Measurements from ENCODE around the gene SLAMF9. TPM values are rescaled to one million over a fixed set of nuclear protein-coding genes. Genes with fewer than 3 reads are reported as not detected.

SLAMF9 gene
- total RNA-seq, 1 experiment from 2014 or later, result not detected

DNA sequence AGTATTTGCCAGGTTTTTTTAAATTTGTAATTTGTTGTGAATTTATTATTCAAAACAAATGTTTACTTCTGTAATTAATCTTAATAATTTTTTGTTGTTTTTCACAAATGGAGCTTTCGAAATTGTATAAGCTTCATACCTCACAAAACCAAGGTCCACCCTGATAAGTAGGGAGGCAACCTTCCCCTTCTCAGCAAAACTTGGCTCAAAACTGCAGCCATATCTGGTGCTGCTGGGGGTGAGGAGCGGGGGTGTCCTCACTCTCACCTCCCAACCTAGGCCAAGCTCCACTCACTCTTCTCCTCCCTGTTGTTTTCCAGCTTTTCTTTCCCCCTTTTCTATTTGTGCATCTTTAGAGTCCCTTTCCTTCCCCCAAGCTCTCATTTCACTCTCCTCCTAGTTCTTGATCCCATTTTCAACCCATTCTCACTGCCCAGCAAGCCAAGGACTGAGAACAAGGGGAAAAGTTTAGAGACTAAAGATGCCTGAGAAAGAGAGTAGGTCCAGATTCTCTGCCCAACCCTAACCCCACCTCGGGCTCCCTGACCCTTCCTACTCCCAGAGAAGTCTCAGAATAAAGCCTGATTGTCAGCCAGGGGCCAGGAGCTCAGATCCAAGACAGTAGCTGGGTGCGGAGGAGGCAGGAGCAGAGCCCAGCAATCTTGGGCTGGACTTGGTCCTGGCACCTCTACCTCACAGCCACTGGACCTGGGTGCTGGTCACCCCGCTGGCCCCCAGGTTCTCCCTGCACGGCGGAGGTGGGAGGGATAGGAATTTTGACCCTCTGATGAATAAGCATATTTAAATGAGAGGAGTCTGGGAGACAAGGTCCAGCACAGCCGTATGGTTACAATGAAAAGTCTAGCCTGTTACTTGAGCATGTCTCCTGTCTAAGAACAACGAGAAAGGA, 45.8 kb downstream of the SLAMF9 start:
- no peak overlapping the region for H3K56ac ChIP-seq (ENCODE audit: insufficient read length, low read depth, low read length)
- peaks cover 31 to 32% of the 10 kb centered on the region in 2 experiments for H3K4me1 Mint-ChIP-seq
- DNase-seq, result no peak
- no peak overlapping the region for H3T11ph ChIP-seq (ENCODE audit: low read length)
- H2BK12ac ChIP-seq (ENCODE audit: insufficient read length, low read depth, low read length), result no peak overlapping the region
- H2BK5ac ChIP-seq (ENCODE audit: insufficient read length, low read length), result no peak overlapping the region
- no peak overlapping the region for H3K14ac ChIP-seq (ENCODE audit: insufficient read depth, low read length)
- H3K36me3 Mint-ChIP-seq (ENCODE audit: insufficient read depth in 1 of 3, low read depth in 3 of 3), result peaks cover 0 to 6% (median 0%) of the 10 kb centered on the region in 3 experiments; a peak in 3 of 7 replicates
- no peak overlapping the region for H3K4me3 Mint-ChIP-seq
- H4K8ac ChIP-seq (replicated peaks; ENCODE audit: insufficient read length, low read depth, low read length), result no peak overlapping the region
- H2AFZ ChIP-seq (ENCODE audit: low read length), result no peak overlapping the region
- no peaks in the 10 kb centered on the region; the same call in 1 of the 2 replicates for H3K27me3 Mint-ChIP-seq (ENCODE audit: low read depth)
- H3K79me2 ChIP-seq (ENCODE audit: insufficient read depth, low read length), result no peaks in the 10 kb centered on the region
- H4K5ac ChIP-seq (ENCODE audit: insufficient read length, low read depth, low read length), result no peak overlapping the region
- no peaks in the 10 kb centered on the region for H3K79me1 ChIP-seq (ENCODE audit: insufficient read depth, low read depth, low read length, poor library complexity, severe bottlenecking)
- H3K9me3 Mint-ChIP-seq, result peaks cover 8% of the 10 kb centered on the region in 2 experiments; a peak in 4 of 5 replicates
- TF ChIP-seq, protein P1, sequence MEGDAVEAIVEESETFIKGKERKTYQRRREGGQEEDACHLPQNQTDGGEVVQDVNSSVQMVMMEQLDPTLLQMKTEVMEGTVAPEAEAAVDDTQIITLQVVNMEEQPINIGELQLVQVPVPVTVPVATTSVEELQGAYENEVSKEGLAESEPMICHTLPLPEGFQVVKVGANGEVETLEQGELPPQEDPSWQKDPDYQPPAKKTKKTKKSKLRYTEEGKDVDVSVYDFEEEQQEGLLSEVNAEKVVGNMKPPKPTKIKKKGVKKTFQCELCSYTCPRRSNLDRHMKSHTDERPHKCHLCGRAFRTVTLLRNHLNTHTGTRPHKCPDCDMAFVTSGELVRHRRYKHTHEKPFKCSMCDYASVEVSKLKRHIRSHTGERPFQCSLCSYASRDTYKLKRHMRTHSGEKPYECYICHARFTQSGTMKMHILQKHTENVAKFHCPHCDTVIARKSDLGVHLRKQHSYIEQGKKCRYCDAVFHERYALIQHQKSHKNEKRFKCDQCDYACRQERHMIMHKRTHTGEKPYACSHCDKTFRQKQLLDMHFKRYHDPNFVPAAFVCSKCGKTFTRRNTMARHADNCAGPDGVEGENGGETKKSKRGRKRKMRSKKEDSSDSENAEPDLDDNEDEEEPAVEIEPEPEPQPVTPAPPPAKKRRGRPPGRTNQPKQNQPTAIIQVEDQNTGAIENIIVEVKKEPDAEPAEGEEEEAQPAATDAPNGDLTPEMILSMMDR (conservative IDR thresholded peaks at IDR 0.05), result no peak
- no peak overlapping the region for H3K4me2 ChIP-seq (ENCODE audit: insufficient read depth, insufficient read length, low read length)
- WGBS (ENCODE audit: extremely low coverage, insufficient read length, low lambda C conversion rate), result no CpG with 5 or more reads among the region's 9 CpGs
- H3K23me2 ChIP-seq (ENCODE audit: insufficient read length, low read depth, low read length, poor library complexity, severe bottlenecking), result no peaks in the 10 kb centered on the region
- H4K20me1 ChIP-seq (ENCODE audit: control insufficient read depth, insufficient read depth, insufficient read length), result no peaks in the 10 kb centered on the region
- H3K4me1 ChIP-seq (ENCODE audit: insufficient read depth, low read length), result peaks cover 14% of the 10 kb centered on the region; the same call in 1 of the 2 replicates
- no peak overlapping the region for H4K91ac ChIP-seq (ENCODE audit: insufficient read length, low read depth, low read length)
- no peaks in the 10 kb centered on the region for H3K27me3 ChIP-seq (ENCODE audit: insufficient read depth, low read length)
- H3K27ac Mint-ChIP-seq, result peak overlapping the region in 1 of 3 experiments; percentile 5; a peak in 2 of 7 replicates
- H3K9ac ChIP-seq (ENCODE audit: extremely low read depth, insufficient read length, low read length), result no peak overlapping the region
- peak overlapping the region; percentile 92 for H2BK20ac ChIP-seq (ENCODE audit: low read depth, low read length, poor library complexity, severe bottlenecking)
- H2BK120ac ChIP-seq (ENCODE audit: low read depth, low read length, poor library complexity, severe bottlenecking), result no peak overlapping the region
- no peak overlapping the region for H3K4ac ChIP-seq (ENCODE audit: low read depth, low read length)
- H3K18ac ChIP-seq (ENCODE audit: insufficient read length, low read depth, low read length), result no peak overlapping the region
- no peak overlapping the region for H3K27ac ChIP-seq (ENCODE audit: insufficient read length, low read depth, low read length)
- H3K23ac ChIP-seq (ENCODE audit: insufficient read length, low read depth, low read length), result no peak overlapping the region
- no peaks in the 10 kb centered on the region for H3K9me3 ChIP-seq (ENCODE audit: control insufficient read depth, low read depth, low read length)
- no peak overlapping the region for H2BK15ac ChIP-seq (ENCODE audit: low read depth, low read length)
- no peak overlapping the region for H2AK5ac ChIP-seq (ENCODE audit: insufficient read length, low read length)

All from H9 (cell line).